Psoas muscle (tissue), 8 donors: ENCODE measurements around the gene TEX9. TPM values are rescaled to one million over a fixed set of nuclear protein-coding genes. Genes with fewer than 3 reads are reported as not detected.
A peak's percentile ranks its signal among the peaks of the same experiment; 100 is the strongest.

Experiments used
- ATAC-seq, 4 donors: fragments of 200-7000 bp; cut with Tn5 transposase; one replicate each; pipeline ENCODE4 v1.9.1; 2020; ENCODE audit warnings: moderate library complexity in 3 of 4, mild to moderate bottlenecking in 2 of 4
- DNase-seq, 2 donors: peaks; one replicate each; pipeline ENCODE4 v3.0.0-alpha.2; 2020
- H3K27ac ChIP-seq: fragments of 200-600 bp; one replicate; pipeline ENCODE4 v1.8.0; 2022
- H3K27me3 ChIP-seq, 3 donors: fragments of 200-600 bp in 1 of 3; one replicate each; pipeline versions ENCODE4 v1.6.1 to v1.8.0; 2013 to 2022; ENCODE audit warnings: low read length in 2 of 3, mild to moderate bottlenecking in 2 of 3, moderate library complexity in 1 of 3; ENCODE audit not compliant: insufficient read depth in 3 of 3
- H3K36me3 ChIP-seq, 2 donors: fragments of 200-600 bp in 1 of 2; one replicate each; pipeline versions ENCODE4 v1.6.1 to v1.8.0; 2013 to 2022; ENCODE audit warnings: low read depth in 1 of 2, mild to moderate bottlenecking in 1 of 2, moderate library complexity in 1 of 2; ENCODE audit not compliant: insufficient read depth in 1 of 2
- H3K4me1 ChIP-seq: fragments of 200-600 bp; one replicate; pipeline ENCODE4 v1.8.0; 2022
- H3K4me3 ChIP-seq: fragments of 200-600 bp; one replicate; pipeline ENCODE4 v1.8.0; 2022; ENCODE audit warnings: mild to moderate bottlenecking
- H3K9me3 ChIP-seq: fragments of 200-600 bp; one replicate; pipeline ENCODE4 v1.8.0; 2022
- CTCF ChIP-seq: fragments of 200-600 bp; IDR thresholded peaks from one replicate; pipeline ENCODE4 v1.8.0; 2022; ENCODE audit warnings: antibody characterized with exemption
- WGBS, 3 donors: extraction: QIAGEN DNeasy Blood & Tissue Kit; methylation state at CpG; one replicate each; pipeline versions ENCODE4 v1.1.6 to v1.1.7; 2013; 5-methylcytosine and 5-hydroxymethylcytosine counted together
- intact Hi-C, 2 donors: fragments of 100-400 bp; cut with DNase I; formaldehyde crosslinking; loops; one replicate each; pipeline versions ENCODE4 v1.11.0 to v1.14.2; 2022
- polyA plus RNA-seq, 3 donors: library from polyadenylated mRNA; stranded (reverse); fragments of 200-250 nt; gene quantifications; one replicate each; pipeline ENCODE4 v1.2.3, GENCODE V29; 2013
- total RNA-seq, 4 donors: library from RNA; stranded (reverse); fragmentation: NEBNext Ultra II Directional in 2 of 4; extraction: Animal tissue kit (Norgen Biotek cat#: 25700) in 2 of 4; gene quantifications; one replicate each; pipeline versions ENCODE4 v1.2.1 to v1.2.4, GENCODE V29; 2021 to 2023
- donor health status: healthy with polysubstance abuse.
- donor health status: DM: no; HTN: no; CAD: no; lungs with moderate emphysema.
- donor health status: Bipolar disorder and iron deficiency.
- donor health status: healthy.
- donor health status: DM: yes; HTN: yes; CAD: no.
- donor health status: DM: no; HTN: no; CAD: no.
- donor health status: DM: no; HTN: no; CAD: no.
- donor health status: DM: yes; HTN: yes; CAD: no.

Gene TEX9
- total and polyA plus RNA-seq, 7 donors = 0.09 to 0.73 (median 0.33) TPM; not detected in 1

- Histone ChIP-seq H3K27ac (no peak overlapping the region), H3K9me3 (no peaks in the 10 kb centered on the region), H3K36me3 (no peaks in the 10 kb centered on the region), H3K27me3 (no peaks in the 10 kb centered on the region), H3K4me3 (no peak overlapping the region), H3K4me1 (no peaks in the 10 kb centered on the region)
- DNase-seq (no peak), ATAC-seq (no peak)
- intact Hi-C loops = no loop called here
- no peak for TF ChIP-seq CTCF
These were observed 11.5 kb upstream of the TEX9 start for GRCh38 chr15:56353740-56354139.

GRCh38 chr15:56356616-56357015 is 8.6 kb upstream of the TEX9 start:
- ATAC-seq = peak; percentile 53 to 90 (median 62)
- Histone ChIP-seq H3K4me1 (no peaks in the 10 kb centered on the region), H3K27me3 (no peaks in the 10 kb centered on the region), H3K27ac (no peak overlapping the region), H3K36me3 (no peaks in the 10 kb centered on the region), H3K9me3 (no peaks in the 10 kb centered on the region), H3K4me3 (no peak overlapping the region)
- WGBS, 3 donors = 36 to 68% (median 41%) methylated on average over 2 of the region's 2 CpGs
- no peak for TF ChIP-seq CTCF
- intact Hi-C loops = no loop called here
- no peak for DNase-seq

- no peak overlapping the region for H3K27ac ChIP-seq
- H3K4me3 ChIP-seq = no peak overlapping the region
- H3K4me1 ChIP-seq = no peaks in the 10 kb centered on the region
- H3K27me3 ChIP-seq = no peaks in the 10 kb centered on the region
- ATAC-seq = no peak
- no peak for DNase-seq
- no peaks in the 10 kb centered on the region for H3K36me3 ChIP-seq
- no peak for TF ChIP-seq CTCF
- intact Hi-C loops = no loop called here
- WGBS, 3 donors = 74 to 80% (median 76%) methylated on average over 7 of the region's 7 CpGs
- H3K9me3 ChIP-seq = no peaks in the 10 kb centered on the region
These were observed 6.6 kb upstream of the TEX9 start for GRCh38 chr15:56358604-56359003.

- TF ChIP-seq CTCF = no peak
- intact Hi-C loops = no loop called here
- ATAC-seq = no peak
These were observed 3.2 kb upstream of the TEX9 start for GRCh38 chr15:56361987-56362386.

GRCh38 chr15:56366211-56366610 is 985 bp downstream of the TEX9 start:
- DNase-seq = no peak
- WGBS, 3 donors = 23 to 34% (median 32%) methylated on average over 2 of the region's 2 CpGs
- ATAC-seq = no peak
- no peak for TF ChIP-seq CTCF
- H3K9me3 ChIP-seq = no peaks in the 10 kb centered on the region
- no peaks in the 10 kb centered on the region for H3K27me3 ChIP-seq
- intact Hi-C loops = loop anchor here in 1 of 2 donors (2.0 kb wide), 1 partner anchor 55 kb away; no protein-coding TSS in a partner anchor
- peak overlapping the region; percentile 87 for H3K4me3 ChIP-seq
- no peaks in the 10 kb centered on the region for H3K36me3 ChIP-seq
- peaks cover 13% of the 10 kb centered on the region for H3K4me1 ChIP-seq
- no peak overlapping the region for H3K27ac ChIP-seq

More at GRCh38 chr15:56361987-56362386, 3.2 kb upstream of the TEX9 start:
- no peak for DNase-seq
- peaks cover 13% of the 10 kb centered on the region for H3K4me1 ChIP-seq
- H3K9me3 ChIP-seq = no peaks in the 10 kb centered on the region
- 95 to 98% (median 97%) methylated on average over 1 of the region's 1 CpG for WGBS, 3 donors
- H3K4me3 ChIP-seq = no peak overlapping the region
- no peak overlapping the region for H3K27ac ChIP-seq
- H3K27me3 ChIP-seq = no peaks in the 10 kb centered on the region
- no peaks in the 10 kb centered on the region for H3K36me3 ChIP-seq
